GM23248 (cell line): ENCODE measurements around the gene ATP13A3.

Experiments used
- EZH2 ChIP-seq: fragments of 200-600 bp; sonication (generic); IDR thresholded peaks from 2 replicates; pipeline ENCODE4 v1.6.1; 2018; ENCODE audit warnings: antibody characterized with exemption, mild to moderate bottlenecking; ENCODE audit not compliant: insufficient read depth, poor library complexity, severe bottlenecking
- EZH2phosphoT487 ChIP-seq: fragments of 200-600 bp; sonication (generic); IDR thresholded peaks from 2 replicates; pipeline ENCODE4 v1.6.1; 2018; ENCODE audit warnings: antibody characterized with exemption, moderate library complexity, mild to moderate bottlenecking, low read depth; ENCODE audit not compliant: insufficient read depth

GRCh38 chr3:194401868-194402329, 84.9 kb downstream of the ATP13A3 start:
- no peak for TF ChIP-seq EZH2
- TF ChIP-seq EZH2phosphoT487 = no peak
